ENCODE results near the gene CHKB. TPM values are rescaled to one million over a fixed set of nuclear protein-coding genes. Genes with fewer than 3 reads are reported as not detected.

Gene CHKB
- total and polyA plus RNA-seq, 2 donors, result 65.6 to 299 TPM

DNA sequence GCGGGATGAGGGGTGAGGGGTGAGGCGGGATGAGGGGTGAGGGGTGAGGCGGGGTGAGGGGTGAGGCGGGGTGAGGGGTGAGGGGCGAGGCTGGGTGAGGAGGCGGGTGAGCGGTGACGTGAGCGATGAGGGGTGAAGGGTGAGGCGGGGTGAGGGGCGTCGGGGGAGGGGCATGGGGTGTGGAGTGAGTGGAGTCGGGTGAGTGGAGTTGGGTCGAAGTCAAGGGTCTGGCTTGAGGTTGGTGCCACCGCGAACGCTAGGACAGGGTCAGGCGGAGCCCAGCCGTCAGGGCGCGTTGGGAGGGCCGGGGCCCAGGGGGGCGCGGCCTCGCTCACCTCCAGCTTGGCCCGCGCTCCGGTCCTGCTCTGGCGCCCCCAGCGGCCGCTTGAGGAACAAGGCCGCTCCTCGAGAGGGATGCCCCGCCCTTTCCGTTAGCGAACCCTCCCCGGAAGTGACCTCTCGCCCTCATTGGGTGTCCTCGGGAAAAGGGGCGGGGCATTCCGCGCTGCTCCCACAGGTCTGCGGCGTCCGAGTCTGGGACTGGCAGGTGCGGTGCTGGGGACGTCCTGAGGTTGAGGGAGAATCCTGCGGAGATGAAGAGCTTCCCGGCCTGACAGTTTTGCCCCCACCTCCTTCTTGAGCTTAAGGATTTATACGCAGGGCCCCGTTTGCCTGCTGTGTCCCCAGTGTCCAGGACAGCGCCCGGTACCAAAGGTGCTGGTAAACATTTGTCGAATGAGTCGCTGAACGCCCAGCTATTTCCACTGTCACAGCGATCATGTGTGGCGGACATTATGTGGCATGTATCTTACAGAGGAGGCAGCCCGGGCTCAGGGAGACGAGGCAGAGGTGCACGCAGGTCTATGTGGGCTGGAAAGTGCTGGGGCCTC is 19.9 kb downstream of the CHKB start, which contains the start of gene SYCE3:
TSS of gene SYCE3 (minus strand) at position 397 of the 890 bp plus-strand sequence. CDS start 6,514 bp downstream, outside the sequence.
- Histone ChIP-seq H3K9me3 (ENCODE audit: control insufficient read depth in 2 of 2, insufficient read depth in 1 of 2, low read length in 1 of 2) (no peaks in the 10 kb centered on the region), H3K27me3 (ENCODE audit: control insufficient read depth in 2 of 2, insufficient read depth in 1 of 2, low read length in 1 of 2) (peaks cover 2 to 39% of the 10 kb centered on the region in 2 donors), H3K27ac (ENCODE audit: low read depth in 1 of 2, low read length in 1 of 2) (no peak within 1 kb of the TSS)

DNA sequence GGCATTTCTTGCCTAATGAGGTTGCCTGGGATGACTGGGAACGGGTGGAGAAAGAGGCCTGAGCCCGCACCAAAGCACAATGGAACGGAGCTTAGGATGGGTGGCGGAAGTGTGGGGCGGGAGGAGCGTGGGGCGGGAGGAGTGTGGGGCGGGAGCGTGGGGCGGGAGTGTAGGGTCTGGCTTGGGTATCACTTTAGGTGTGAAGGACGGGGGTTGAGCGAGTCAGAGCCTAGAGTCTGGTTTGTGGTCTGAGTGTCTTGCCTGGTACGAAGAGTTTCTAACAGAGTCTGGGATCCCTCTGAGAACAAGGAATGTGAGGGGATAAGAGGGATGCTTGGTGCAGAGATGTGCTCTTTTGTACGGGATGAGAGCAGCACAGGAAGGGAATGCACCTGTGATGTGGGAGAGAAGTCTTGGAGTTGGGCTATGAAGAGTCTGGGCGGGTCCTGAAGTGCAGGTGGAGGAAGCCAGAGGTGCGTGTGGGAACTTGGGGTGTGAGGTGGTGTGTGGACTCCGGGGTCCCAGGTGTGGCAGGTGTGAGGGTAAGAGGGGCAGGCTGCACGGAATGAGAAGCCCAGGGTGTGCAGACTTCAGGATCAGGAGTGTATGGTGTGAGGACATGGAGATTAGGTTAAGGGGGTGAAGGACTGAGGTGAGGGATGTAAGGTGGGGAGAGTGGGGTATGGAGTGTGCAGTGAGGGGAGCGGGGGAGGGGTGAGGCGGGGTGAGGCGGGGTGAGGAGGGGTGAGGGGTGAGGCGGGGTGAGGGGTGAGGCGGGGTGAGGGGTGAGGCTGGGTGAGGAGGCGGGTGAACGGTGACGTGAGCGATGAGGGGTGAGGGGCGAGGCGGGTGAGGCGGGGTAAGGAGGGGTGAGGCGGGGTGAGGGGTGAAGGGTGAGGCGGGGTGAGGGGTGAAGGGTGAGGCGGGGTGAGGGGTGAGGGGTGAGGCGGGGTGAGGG is 21.0 kb downstream of the CHKB start:
- no peak overlapping the region for H3K4me3 ChIP-seq (ENCODE audit: low read length in 2 of 2)
- no peak overlapping the region for H3K27ac ChIP-seq (ENCODE audit: low read depth in 1 of 2, low read length in 1 of 2)
- no peak for DNase-seq (ENCODE audit: low read depth in 6 of 9, low spot score in 9 of 9)
- no peaks in the 10 kb centered on the region for H3K36me3 ChIP-seq (ENCODE audit: control insufficient read depth in 2 of 2, insufficient read depth in 2 of 2, low read length in 1 of 2)
- 93% methylated on average over 31 of the region's 34 CpGs for WGBS
- no peaks in the 10 kb centered on the region for H3K9me3 ChIP-seq (ENCODE audit: control insufficient read depth in 2 of 2, insufficient read depth in 1 of 2, low read length in 1 of 2)
- H3K27me3 ChIP-seq (ENCODE audit: control insufficient read depth in 2 of 2, insufficient read depth in 1 of 2, low read length in 1 of 2), result peaks cover 2 to 39% of the 10 kb centered on the region in 2 donors
- H3K4me1 ChIP-seq (ENCODE audit: control insufficient read depth in 2 of 2, insufficient read depth in 2 of 2, low read length in 2 of 2), result peaks cover 3 to 6% of the 10 kb centered on the region in 2 donors

More for the DNA sequence above, 19.9 kb downstream of the CHKB start, which contains the start of gene SYCE3:
- peak within 1 kb of the TSS; percentile 47 to 50 for H3K4me3 ChIP-seq (ENCODE audit: low read length in 2 of 2)
- DNase-seq (ENCODE audit: low read depth in 6 of 9, low spot score in 9 of 9), result peak; percentile 74 to 96 (median 93)
- WGBS, result 8% methylated on average over 61 of the region's 61 CpGs
- peaks cover 3 to 6% of the 10 kb centered on the region in 2 donors for H3K4me1 ChIP-seq (ENCODE audit: control insufficient read depth in 2 of 2, insufficient read depth in 2 of 2, low read length in 2 of 2)
- no peaks in the 10 kb centered on the region for H3K36me3 ChIP-seq (ENCODE audit: control insufficient read depth in 2 of 2, insufficient read depth in 2 of 2, low read length in 1 of 2)

DNA sequence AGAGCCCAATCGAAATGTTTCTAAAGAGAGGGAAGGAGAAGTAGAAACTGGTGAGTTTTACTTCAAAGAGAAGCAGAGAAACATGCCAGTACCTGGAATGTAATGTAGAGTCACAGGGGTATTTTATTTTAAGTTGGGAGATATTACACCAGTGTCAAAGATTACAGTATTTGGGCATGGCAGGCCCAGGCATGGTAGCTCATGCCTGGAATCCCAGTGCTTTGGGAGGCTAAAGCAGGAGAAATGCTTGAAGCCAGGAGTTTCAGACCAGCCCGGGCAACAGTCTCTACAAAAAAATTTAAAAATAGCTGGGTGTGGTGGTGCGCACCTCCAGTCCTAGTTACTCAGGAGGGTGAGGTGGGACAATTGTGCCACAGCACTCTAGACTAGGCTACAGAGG is 22.6 kb downstream of the CHKB start:
- Histone ChIP-seq H3K27me3 (ENCODE audit: control insufficient read depth in 2 of 2, insufficient read depth in 1 of 2, low read length in 1 of 2) (peaks cover 2 to 36% of the 10 kb centered on the region in 2 donors), H3K4me3 (ENCODE audit: low read length in 2 of 2) (no peak overlapping the region), H3K27ac (ENCODE audit: low read depth in 1 of 2, low read length in 1 of 2) (no peak overlapping the region), H3K9me3 (ENCODE audit: control insufficient read depth in 2 of 2, insufficient read depth in 1 of 2, low read length in 1 of 2) (no peaks in the 10 kb centered on the region), H3K36me3 (ENCODE audit: control insufficient read depth in 2 of 2, insufficient read depth in 2 of 2, low read length in 1 of 2) (no peaks in the 10 kb centered on the region), H3K4me1 (ENCODE audit: control insufficient read depth in 2 of 2, insufficient read depth in 2 of 2, low read length in 2 of 2) (peaks cover 3 to 6% of the 10 kb centered on the region in 2 donors)
- 91% methylated on average over 3 of the region's 3 CpGs for WGBS
- DNase-seq (ENCODE audit: low read depth in 6 of 9, low spot score in 9 of 9), result no peak

GRCh38 chr22:50556703-50557102 is 25.9 kb downstream of the CHKB start:
- H3K36me3 ChIP-seq (ENCODE audit: control insufficient read depth in 2 of 2, insufficient read depth in 2 of 2, low read length in 1 of 2), result no peaks in the 10 kb centered on the region
- peaks cover 2 to 23% of the 10 kb centered on the region in 2 donors for H3K27me3 ChIP-seq (ENCODE audit: control insufficient read depth in 2 of 2, insufficient read depth in 1 of 2, low read length in 1 of 2)
- no peak overlapping the region for H3K4me3 ChIP-seq (ENCODE audit: low read length in 2 of 2)
- no peaks in the 10 kb centered on the region for H3K9me3 ChIP-seq (ENCODE audit: control insufficient read depth in 2 of 2, insufficient read depth in 1 of 2, low read length in 1 of 2)
- WGBS, result 90% methylated on average over 5 of the region's 5 CpGs
- no peak overlapping the region for H3K27ac ChIP-seq (ENCODE audit: low read depth in 1 of 2, low read length in 1 of 2)
- DNase-seq (ENCODE audit: low read depth in 6 of 9, low spot score in 9 of 9), result no peak
- H3K4me1 ChIP-seq (ENCODE audit: control insufficient read depth in 2 of 2, insufficient read depth in 2 of 2, low read length in 2 of 2), result no peaks in the 10 kb centered on the region

DNA sequence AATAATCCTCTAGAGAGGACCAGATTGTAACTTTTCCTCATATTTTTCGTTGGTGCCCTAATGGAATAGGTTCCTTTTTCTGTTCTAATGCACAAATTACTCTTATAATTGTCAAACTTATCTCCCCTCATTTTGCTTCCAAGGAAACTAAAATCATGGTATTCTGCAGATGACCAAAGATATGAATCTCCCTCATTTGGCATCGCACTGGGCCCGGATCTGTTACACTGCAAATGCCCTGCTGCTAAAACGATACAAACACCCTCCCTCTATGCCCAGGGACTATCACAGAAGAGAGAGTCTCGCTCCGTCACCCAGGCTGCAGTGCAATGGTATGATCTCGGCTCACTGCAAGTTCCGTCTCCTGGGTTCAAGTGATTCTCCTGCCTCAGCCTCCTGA is 29.3 kb downstream of the CHKB start:
- 94% methylated on average over 8 of the region's 8 CpGs for WGBS
- Histone ChIP-seq H3K4me1 (ENCODE audit: control insufficient read depth in 2 of 2, insufficient read depth in 2 of 2, low read length in 2 of 2) (peaks cover 8 to 11% of the 10 kb centered on the region in 2 donors), H3K27ac (ENCODE audit: low read depth in 1 of 2, low read length in 1 of 2) (no peak overlapping the region), H3K27me3 (ENCODE audit: control insufficient read depth in 2 of 2, insufficient read depth in 1 of 2, low read length in 1 of 2) (peaks cover 7 to 38% of the 10 kb centered on the region in 2 donors), H3K4me3 (ENCODE audit: low read length in 2 of 2) (no peak overlapping the region), H3K36me3 (ENCODE audit: control insufficient read depth in 2 of 2, insufficient read depth in 2 of 2, low read length in 1 of 2) (no peaks in the 10 kb centered on the region), H3K9me3 (ENCODE audit: control insufficient read depth in 2 of 2, insufficient read depth in 1 of 2, low read length in 1 of 2) (no peaks in the 10 kb centered on the region)
- DNase-seq (ENCODE audit: low read depth in 6 of 9, low spot score in 9 of 9), result no peak

DNA sequence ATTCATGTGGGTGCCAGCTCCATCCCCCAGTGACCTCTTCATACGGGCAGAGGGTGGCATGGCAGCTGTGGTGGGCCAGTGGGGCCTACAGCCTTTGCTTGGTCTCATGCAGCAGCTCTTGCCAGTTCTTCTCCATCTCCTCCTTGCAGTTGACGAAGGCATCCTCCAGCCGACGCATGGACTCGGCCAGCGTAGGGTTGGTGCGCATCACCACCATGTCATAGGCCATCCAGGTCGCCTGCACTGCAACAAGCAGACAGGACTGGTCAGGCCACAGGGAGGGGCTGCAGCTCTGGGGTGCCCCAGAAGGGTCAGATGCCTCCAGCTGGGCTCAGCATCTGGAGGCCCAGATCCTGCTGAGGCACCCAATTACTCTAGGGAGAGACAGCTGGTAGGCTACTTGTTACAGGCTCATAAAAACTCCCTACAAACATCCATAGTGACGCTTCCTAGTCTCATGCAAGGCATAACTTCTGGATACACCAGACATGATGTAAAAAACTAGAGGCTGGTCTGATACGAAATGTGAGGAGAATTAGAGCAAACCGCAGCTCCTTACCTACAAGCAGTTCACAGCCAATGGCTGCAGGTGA is 31.4 kb downstream of the CHKB start:
- no peak for DNase-seq (ENCODE audit: low read depth in 6 of 9, low spot score in 9 of 9)
- no peak overlapping the region for H3K4me3 ChIP-seq (ENCODE audit: low read length in 2 of 2)
- 94% methylated on average over 11 of the region's 11 CpGs for WGBS
- no peaks in the 10 kb centered on the region for H3K36me3 ChIP-seq (ENCODE audit: control insufficient read depth in 2 of 2, insufficient read depth in 2 of 2, low read length in 1 of 2)
- H3K27ac ChIP-seq (ENCODE audit: low read depth in 1 of 2, low read length in 1 of 2), result no peak overlapping the region
- peaks cover 11 to 57% of the 10 kb centered on the region in 2 donors for H3K27me3 ChIP-seq (ENCODE audit: control insufficient read depth in 2 of 2, insufficient read depth in 1 of 2, low read length in 1 of 2)
- peaks cover 8 to 14% of the 10 kb centered on the region in 2 donors for H3K4me1 ChIP-seq (ENCODE audit: control insufficient read depth in 2 of 2, insufficient read depth in 2 of 2, low read length in 2 of 2)
- H3K9me3 ChIP-seq (ENCODE audit: control insufficient read depth in 2 of 2, insufficient read depth in 1 of 2, low read length in 1 of 2), result no peaks in the 10 kb centered on the region

GRCh38 chr22:50550395-50550794 is 32.3 kb downstream of the CHKB start:
- no peak overlapping the region for H3K27ac ChIP-seq (ENCODE audit: low read depth in 1 of 2, low read length in 1 of 2)
- peaks cover 8 to 20% of the 10 kb centered on the region in 2 donors for H3K4me1 ChIP-seq (ENCODE audit: control insufficient read depth in 2 of 2, insufficient read depth in 2 of 2, low read length in 2 of 2)
- peaks cover 11 to 65% of the 10 kb centered on the region in 2 donors for H3K27me3 ChIP-seq (ENCODE audit: control insufficient read depth in 2 of 2, insufficient read depth in 1 of 2, low read length in 1 of 2)
- H3K36me3 ChIP-seq (ENCODE audit: control insufficient read depth in 2 of 2, insufficient read depth in 2 of 2, low read length in 1 of 2), result no peaks in the 10 kb centered on the region
- WGBS, result 97% methylated on average over 8 of the region's 8 CpGs
- no peak for DNase-seq (ENCODE audit: low read depth in 6 of 9, low spot score in 9 of 9)
- H3K4me3 ChIP-seq (ENCODE audit: low read length in 2 of 2), result no peak overlapping the region
- H3K9me3 ChIP-seq (ENCODE audit: control insufficient read depth in 2 of 2, insufficient read depth in 1 of 2, low read length in 1 of 2), result no peaks in the 10 kb centered on the region

DNA sequence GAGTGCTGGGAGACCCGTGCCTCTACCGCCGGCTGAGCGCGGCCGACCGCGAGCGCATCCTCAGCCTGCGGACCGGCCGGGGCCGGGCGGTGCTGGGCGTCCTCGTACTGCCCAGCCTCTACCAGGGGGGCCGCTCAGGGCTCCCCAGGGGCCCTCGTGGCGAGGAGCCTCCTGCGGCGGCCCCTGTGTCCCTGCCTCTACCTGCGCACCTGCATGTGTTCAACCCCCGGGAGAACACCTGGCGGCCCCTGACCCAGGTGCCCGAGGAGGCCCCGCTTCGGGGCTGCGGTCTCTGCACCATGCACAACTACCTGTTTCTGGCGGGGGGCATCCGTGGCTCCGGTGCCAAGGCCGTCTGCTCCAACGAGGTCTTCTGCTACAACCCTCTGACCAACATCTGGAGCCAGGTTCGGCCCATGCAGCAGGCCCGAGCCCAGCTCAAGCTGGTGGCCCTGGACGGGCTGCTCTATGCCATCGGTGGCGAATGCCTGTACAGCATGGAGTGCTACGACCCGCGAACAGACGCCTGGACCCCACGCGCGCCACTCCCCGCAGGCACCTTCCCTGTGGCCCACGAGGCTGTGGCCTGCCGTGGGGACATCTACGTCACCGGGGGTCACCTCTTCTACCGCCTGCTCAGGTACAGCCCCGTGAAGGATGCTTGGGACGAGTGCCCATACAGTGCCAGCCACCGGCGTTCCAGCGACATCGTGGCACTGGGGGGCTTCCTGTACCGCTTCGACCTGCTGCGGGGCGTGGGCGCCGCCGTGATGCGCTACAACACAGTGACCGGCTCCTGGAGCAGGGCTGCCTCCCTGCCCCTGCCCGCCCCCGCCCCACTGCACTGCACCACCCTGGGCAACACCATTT is 33.5 kb downstream of the CHKB start:
- 59% methylated on average over 68 of the region's 68 CpGs for WGBS
- no peaks in the 10 kb centered on the region for H3K9me3 ChIP-seq (ENCODE audit: control insufficient read depth in 2 of 2, insufficient read depth in 1 of 2, low read length in 1 of 2)
- peaks cover 8 to 33% of the 10 kb centered on the region in 2 donors for H3K4me1 ChIP-seq (ENCODE audit: control insufficient read depth in 2 of 2, insufficient read depth in 2 of 2, low read length in 2 of 2)
- no peaks in the 10 kb centered on the region for H3K36me3 ChIP-seq (ENCODE audit: control insufficient read depth in 2 of 2, insufficient read depth in 2 of 2, low read length in 1 of 2)
- peak overlapping the region in 1 of 2 donors; percentile 55 for H3K4me3 ChIP-seq (ENCODE audit: low read length in 2 of 2)
- DNase-seq (ENCODE audit: low read depth in 6 of 9, low spot score in 9 of 9), result no peak
- H3K27me3 ChIP-seq (ENCODE audit: control insufficient read depth in 2 of 2, insufficient read depth in 1 of 2, low read length in 1 of 2), result peaks cover 14 to 78% of the 10 kb centered on the region in 2 donors
- peak overlapping the region in 1 of 2 donors; percentile 74 for H3K27ac ChIP-seq (ENCODE audit: low read depth in 1 of 2, low read length in 1 of 2)

All from thymus (tissue), 11 donors.